D721Med (cell line): ENCODE measurements around the gene SLC25A29.

ENCODE experiments used
- DNase-seq: peaks from one replicate; pipeline ENCODE4 v3.0.0; 2011; ENCODE audit warnings: low spot score; ENCODE audit not compliant: insufficient read length
- FAIRE-seq: peaks from 2 replicates; lab custom pipeline; 2011; peaks lifted over from hg19 to GRCh38; lab: Jason Lieb, UNC
- CTCF ChIP-seq: IDR thresholded peaks from 2 replicates; pipeline ENCODE4 v1.5.1; 2012; ENCODE audit warnings: mild to moderate bottlenecking, control low read depth; ENCODE audit not compliant: insufficient read depth; ENCODE audit errors: missing control alignments

The SLC25A29 gene

GRCh38 chr14:100307766-100308426 lies 1.7 kb upstream of the SLC25A29 start:
- no peak for DNase-seq
- no peak for FAIRE-seq
- TF ChIP-seq CTCF, result no peak

DNA sequence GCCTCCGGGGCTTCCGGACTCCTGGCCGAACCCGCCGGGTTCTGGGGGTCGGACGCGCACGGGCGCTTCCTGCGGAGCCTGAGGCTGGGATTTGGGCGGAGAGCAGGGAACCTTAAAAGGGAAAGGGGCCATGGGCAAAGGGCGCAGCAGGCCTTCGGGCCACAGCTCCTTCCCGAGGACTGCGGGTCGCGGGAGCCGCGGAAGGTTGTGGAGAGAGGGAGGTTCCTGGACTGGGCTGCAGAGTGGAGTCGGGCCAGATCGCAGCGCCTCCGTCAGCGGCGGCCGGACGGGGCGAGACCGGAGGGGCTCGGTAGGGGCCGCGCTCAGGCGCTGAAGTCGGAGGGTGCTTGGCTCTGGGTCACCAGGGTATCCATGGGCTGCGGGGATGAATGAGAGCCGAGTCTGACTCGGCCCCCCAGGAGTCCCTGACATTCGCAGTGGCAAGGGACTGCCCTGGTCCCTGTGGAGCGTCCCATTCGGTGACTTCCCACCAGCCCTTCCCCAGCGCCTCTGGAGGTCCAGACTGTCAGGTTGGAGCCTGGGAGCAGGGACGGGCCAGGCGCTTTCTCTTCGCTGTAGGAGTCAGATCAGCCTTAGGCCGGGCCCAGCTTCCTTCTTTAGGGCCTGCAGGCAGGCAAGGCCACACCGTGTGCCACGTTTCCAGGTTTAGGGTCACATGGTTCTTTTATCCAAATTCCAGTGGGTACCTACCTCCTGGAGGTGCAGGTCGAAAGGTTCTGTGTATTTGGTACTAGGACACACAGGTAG lies 938 bp upstream of the SLC25A29 start:
- no peak for TF ChIP-seq CTCF
- FAIRE-seq, result no peak
- no peak for DNase-seq

DNA sequence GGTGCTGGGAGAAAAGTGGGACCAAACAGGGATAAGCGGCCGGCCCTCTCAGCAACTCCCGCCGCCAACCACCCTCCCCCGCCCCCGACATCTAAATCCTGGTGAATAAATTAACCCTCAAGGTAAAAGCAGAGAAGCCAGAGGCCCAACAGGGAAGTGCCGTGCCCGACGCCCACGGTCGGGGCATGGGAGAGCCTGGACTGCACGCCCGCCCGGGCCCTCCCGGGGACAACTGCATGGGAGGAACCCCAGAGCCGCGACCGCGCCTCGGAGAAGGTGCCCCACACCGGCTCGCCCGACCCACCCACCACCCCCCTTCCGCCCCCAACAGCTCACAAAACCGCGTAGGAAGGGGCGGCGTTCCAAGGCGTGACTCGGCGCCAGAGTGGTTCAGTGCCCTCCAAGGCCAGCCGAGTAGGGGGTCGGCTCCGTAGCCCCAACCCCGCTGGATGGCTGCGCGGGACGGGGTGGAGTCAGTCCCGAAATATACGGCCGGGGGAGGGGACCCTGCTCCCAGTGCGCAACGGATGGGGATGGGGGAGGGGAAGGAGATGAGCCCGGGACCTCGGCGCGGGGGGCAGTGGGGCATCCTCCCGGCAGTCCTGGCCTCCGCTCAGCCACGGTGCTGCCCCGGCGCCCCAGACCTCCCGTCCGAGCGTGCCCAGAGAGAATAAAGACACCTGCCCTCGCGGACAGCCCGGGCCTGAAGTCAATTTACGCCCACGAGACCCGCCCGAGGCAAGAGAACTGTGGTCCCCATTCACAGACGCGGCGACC lies 732 bp downstream of the SLC25A29 start:
- no peak for TF ChIP-seq CTCF
- FAIRE-seq, result no peak
- no peak for DNase-seq

DNA sequence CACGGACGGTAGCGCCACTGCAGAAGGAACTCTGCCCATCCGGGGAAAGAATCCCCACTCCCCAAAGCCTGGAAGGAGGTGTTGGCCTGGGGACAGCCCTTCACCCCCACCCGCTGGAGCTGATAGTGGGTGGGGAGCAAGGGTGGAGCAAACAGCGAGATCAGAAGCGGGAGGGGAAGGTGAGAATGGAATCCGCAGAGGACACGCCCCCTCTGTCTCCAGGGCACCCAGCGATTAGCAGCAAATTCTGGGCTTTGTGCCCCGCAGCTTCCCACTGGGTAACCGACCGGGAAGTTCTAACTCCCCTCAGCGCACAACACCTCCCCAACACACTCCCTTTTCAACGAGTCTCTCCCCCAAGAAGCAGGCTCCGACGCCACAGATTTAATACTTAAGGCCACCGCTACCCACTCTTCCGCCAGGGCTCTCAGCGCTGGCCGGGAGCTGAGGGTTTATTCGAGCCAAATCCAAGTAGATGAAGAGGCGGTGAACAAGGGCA lies 1.4 kb downstream of the SLC25A29 start:
- DNase-seq (no peak), FAIRE-seq (no peak)
- no peak for TF ChIP-seq CTCF

DNA sequence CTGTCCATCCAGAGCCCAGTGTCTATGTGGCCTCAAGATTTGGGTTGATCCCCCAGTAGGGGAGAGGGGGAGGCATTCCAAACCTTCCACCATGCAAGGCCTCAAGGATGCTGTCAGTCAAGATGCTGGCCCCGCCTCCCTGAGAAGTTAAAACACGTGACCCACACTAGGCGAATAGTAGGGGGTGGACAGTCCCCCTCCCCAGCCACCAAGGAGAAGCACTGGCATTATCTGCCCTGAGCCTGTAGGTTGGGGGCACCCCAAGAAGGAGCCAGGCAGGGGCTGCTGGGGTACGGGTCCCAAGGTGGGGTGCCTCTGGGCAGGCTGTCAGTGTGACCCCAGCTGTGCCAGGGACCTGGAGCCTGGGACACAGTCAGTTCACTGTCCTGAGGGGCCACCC lies 2.3 kb downstream of the SLC25A29 start:
- FAIRE-seq (no peak), DNase-seq (no peak)
- no peak for TF ChIP-seq CTCF

DNA sequence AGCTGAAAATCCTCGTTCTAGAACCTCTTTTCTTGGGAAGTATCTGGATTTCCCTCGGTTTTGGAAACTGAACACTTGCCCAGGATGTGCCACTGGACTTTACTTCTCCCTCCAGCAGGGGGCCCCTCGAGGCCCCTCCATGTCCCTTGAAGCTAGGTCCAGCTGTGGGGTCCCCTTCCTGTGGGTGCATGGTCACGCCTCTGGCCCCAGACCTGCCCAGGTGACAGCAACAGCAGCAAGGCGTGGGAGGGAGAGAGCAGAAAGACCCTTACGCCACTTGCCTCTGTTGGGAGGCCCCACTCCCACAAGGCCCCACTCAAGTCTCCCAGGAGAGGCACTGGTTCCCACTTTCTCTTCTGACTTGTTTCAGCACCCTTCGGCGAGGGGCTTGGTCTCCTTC lies 3.1 kb downstream of the SLC25A29 start:
- DNase-seq (no peak), FAIRE-seq (no peak)
- TF ChIP-seq CTCF, result peak; percentile 27
